Measurements from ENCODE around the gene SNX30.

Gene SNX30

GRCh38 chr9:112786829-112787520, 36.4 kb downstream of the SNX30 start:
- no peaks in the 10 kb centered on the region for H3F3A ChIP-seq (ENCODE audit: insufficient read depth, low read length)
- no peak overlapping the region for H2AFZ ChIP-seq (ENCODE audit: low read length)
- no peak overlapping the region for H3K9ac ChIP-seq (ENCODE audit: low read length)
- no peaks in the 10 kb centered on the region for H3K79me2 ChIP-seq (ENCODE audit: insufficient read depth, low read length)
- peaks cover 43% of the 10 kb centered on the region for H3K4me1 ChIP-seq (ENCODE audit: insufficient read depth, low read length, severe bottlenecking)
- no peak for TF ChIP-seq CTCF (IDR thresholded peaks at IDR 0.05; ENCODE audit: low read length)
- no peak for TF ChIP-seq EZH2 (IDR thresholded peaks at IDR 0.05; ENCODE audit: borderline replicate concordance, low read length)
- no peaks in the 10 kb centered on the region for H3K36me3 ChIP-seq (ENCODE audit: insufficient read depth, low read length)
- peak overlapping the region; percentile 30; the same call in 1 of the 2 replicates for H3K4me2 ChIP-seq (ENCODE audit: low read length)
- peak overlapping the region; percentile 60 for H3K27ac ChIP-seq (ENCODE audit: low read depth, low read length, poor library complexity, severe bottlenecking)
- H3K27me3 ChIP-seq (ENCODE audit: insufficient read depth, low read length), result no peaks in the 10 kb centered on the region
- no peaks in the 10 kb centered on the region for H3K9me2 ChIP-seq (ENCODE audit: low read depth, low read length)
- H4K20me1 ChIP-seq (ENCODE audit: insufficient read depth, low read length), result no peaks in the 10 kb centered on the region
- H3K4me3 ChIP-seq (ENCODE audit: low read depth, low read length, poor library complexity, severe bottlenecking), result no peak overlapping the region
- no peaks in the 10 kb centered on the region for H3K9me3 ChIP-seq (ENCODE audit: low read length)

GRCh38 chr9:112787978-112788377, 37.4 kb downstream of the SNX30 start:
- H3K27ac ChIP-seq (ENCODE audit: low read depth, low read length, poor library complexity, severe bottlenecking), result peak overlapping the region; percentile 28
- no peaks in the 10 kb centered on the region for H4K20me1 ChIP-seq (ENCODE audit: insufficient read depth, low read length)
- H3K79me2 ChIP-seq (ENCODE audit: insufficient read depth, low read length), result no peaks in the 10 kb centered on the region
- H3K9me3 ChIP-seq (ENCODE audit: low read length), result no peaks in the 10 kb centered on the region
- no peak overlapping the region; the same call in 1 of the 2 replicates for H3K4me2 ChIP-seq (ENCODE audit: low read length)
- no peaks in the 10 kb centered on the region for H3K27me3 ChIP-seq (ENCODE audit: insufficient read depth, low read length)
- no peaks in the 10 kb centered on the region for H3F3A ChIP-seq (ENCODE audit: insufficient read depth, low read length)
- no peak overlapping the region for H2AFZ ChIP-seq (ENCODE audit: low read length)
- peaks cover 50% of the 10 kb centered on the region for H3K4me1 ChIP-seq (ENCODE audit: insufficient read depth, low read length, severe bottlenecking)
- no peak overlapping the region for H3K4me3 ChIP-seq (ENCODE audit: low read depth, low read length, poor library complexity, severe bottlenecking)
- H3K36me3 ChIP-seq (ENCODE audit: insufficient read depth, low read length), result no peaks in the 10 kb centered on the region
- TF ChIP-seq EZH2 (IDR thresholded peaks at IDR 0.05; ENCODE audit: borderline replicate concordance, low read length) (no peak), CTCF (IDR thresholded peaks at IDR 0.05; ENCODE audit: low read length) (no peak)
- no peak overlapping the region for H3K9ac ChIP-seq (ENCODE audit: low read length)
- no peaks in the 10 kb centered on the region for H3K9me2 ChIP-seq (ENCODE audit: low read depth, low read length)

GRCh38 chr9:112789473-112789872, 38.9 kb downstream of the SNX30 start:
- H3K4me3 ChIP-seq (ENCODE audit: low read depth, low read length, poor library complexity, severe bottlenecking), result no peak overlapping the region
- H4K20me1 ChIP-seq (ENCODE audit: insufficient read depth, low read length), result no peaks in the 10 kb centered on the region
- TF ChIP-seq EZH2 (IDR thresholded peaks at IDR 0.05; ENCODE audit: borderline replicate concordance, low read length) (no peak), CTCF (IDR thresholded peaks at IDR 0.05; ENCODE audit: low read length) (no peak)
- no peaks in the 10 kb centered on the region for H3K9me2 ChIP-seq (ENCODE audit: low read depth, low read length)
- no peaks in the 10 kb centered on the region for H3K9me3 ChIP-seq (ENCODE audit: low read length)
- no peaks in the 10 kb centered on the region for H3K79me2 ChIP-seq (ENCODE audit: insufficient read depth, low read length)
- no peaks in the 10 kb centered on the region for H3K36me3 ChIP-seq (ENCODE audit: insufficient read depth, low read length)
- H3K27ac ChIP-seq (ENCODE audit: low read depth, low read length, poor library complexity, severe bottlenecking), result no peak overlapping the region
- H3K9ac ChIP-seq (ENCODE audit: low read length), result no peak overlapping the region
- H2AFZ ChIP-seq (ENCODE audit: low read length), result no peak overlapping the region
- H3K4me1 ChIP-seq (ENCODE audit: insufficient read depth, low read length, severe bottlenecking), result peaks cover 42% of the 10 kb centered on the region
- no peak overlapping the region for H3K4me2 ChIP-seq (ENCODE audit: low read length)
- no peaks in the 10 kb centered on the region for H3K27me3 ChIP-seq (ENCODE audit: insufficient read depth, low read length)
- no peaks in the 10 kb centered on the region for H3F3A ChIP-seq (ENCODE audit: insufficient read depth, low read length)
